NT2/D1 (cell line): ENCODE data around the gene CD7.

Experiments
- YY1 ChIP-seq: IDR thresholded peaks from 2 replicates; pipeline ENCODE4 v1.6.1; 2011; ENCODE audit not compliant: insufficient read length, insufficient read depth
- ZNF274 ChIP-seq: IDR thresholded peaks from 2 replicates; pipeline ENCODE4 v1.6.1; 2011; ENCODE audit warnings: mild to moderate bottlenecking, low read depth, low read length

DNA sequence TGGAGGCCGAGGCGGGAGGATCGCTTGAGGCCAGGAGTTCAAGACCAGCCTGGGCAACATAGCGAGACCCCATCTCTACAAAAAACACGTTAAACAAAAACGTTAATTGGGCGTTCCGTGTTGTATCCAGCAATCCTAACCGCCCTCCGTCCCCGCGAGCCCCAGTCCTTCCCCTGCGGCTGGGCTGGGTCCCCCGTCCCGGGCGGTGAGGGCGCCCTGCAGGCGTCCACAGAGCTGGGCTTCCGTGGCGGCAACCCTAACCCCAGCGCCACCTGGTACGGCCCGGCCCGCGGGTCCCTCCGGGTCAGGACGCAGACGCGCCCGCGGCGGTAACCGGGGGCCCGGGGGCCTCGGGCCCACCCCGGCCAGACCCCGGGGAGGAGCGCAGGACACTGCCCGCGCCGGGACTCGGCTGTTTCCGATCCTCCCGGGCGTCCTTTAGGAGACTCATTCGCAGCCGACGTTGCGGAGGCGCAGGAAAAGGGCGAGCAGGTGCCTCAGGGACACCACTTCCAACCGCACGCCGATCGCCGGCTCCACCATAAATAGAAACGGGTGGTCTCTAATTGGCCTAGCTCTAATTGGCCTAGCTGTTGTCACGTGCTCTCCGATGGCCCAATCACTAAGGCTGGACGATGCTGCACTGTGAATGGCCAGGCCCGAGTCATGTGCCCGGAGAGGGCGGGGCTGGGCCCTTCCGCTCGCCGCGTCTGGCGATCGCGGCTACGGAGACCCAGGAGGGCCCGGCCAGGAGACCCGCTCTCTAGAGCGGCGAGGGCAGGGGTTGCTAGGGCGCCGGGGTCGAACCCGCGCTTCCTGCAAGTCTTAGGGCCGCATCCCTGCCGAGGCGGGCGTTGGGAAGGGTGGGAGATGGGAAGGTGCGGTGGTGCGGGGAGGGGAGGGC is 24.9 kb downstream of the CD7 start:
- TF ChIP-seq YY1 (no peak), ZNF274 (no peak)
